A673 (cell line): ENCODE data around the gene GAREM1.

ENCODE experiments used
- CTCF ChIP-seq: fragments of 300-800, 200-600 bp; sonication (generic); conservative IDR thresholded peaks from 2 replicates; pipeline ENCODE4 v1.5.1; 2017; ENCODE audit warnings: low read depth, mild to moderate bottlenecking, antibody characterized with exemption, low read length, moderate library complexity, mixed read lengths
- EZH2 ChIP-seq: fragments of 200-600 bp; sonication (generic); IDR thresholded peaks from 2 replicates; pipeline ENCODE4 v1.6.1; 2017; ENCODE audit warnings: borderline replicate concordance, low read depth, mild to moderate bottlenecking, mixed read lengths, antibody characterized with exemption, low read length; ENCODE audit not compliant: poor library complexity, severe bottlenecking

GRCh38 chr18:32371384-32371783 is 99.3 kb downstream of the GAREM1 start:
- TF ChIP-seq CTCF (no peak), EZH2 (no peak)
